HCT116 (cell line): Measurements from ENCODE around the gene CAPN13. TPM values are rescaled to one million over a fixed set of nuclear protein-coding genes. Genes with fewer than 3 reads are reported as not detected.

Experiments
- ATAC-seq: fragments of 200-7000 bp; cut with Tn5 transposase; 2 replicates; pipeline ENCODE4 v1.9.1; 2020; ENCODE audit warnings: mild to moderate bottlenecking, moderate library complexity
- BruUV-seq: library from RNA; stranded (reverse); fragments of 400-500 nt; replicated peaks from 2 replicates; lab custom pipeline; 2021; lab: Mats Ljungman, UMichigan
- CTCF ChIA-PET: fragments of 300-600 bp; sonication (Branson Sonifier 250); formaldehyde crosslinking; loops from one replicate; lab custom pipeline; 2021; ENCODE audit warnings: antibody characterized with exemption; lab: Charles Lee
- POLR2A ChIA-PET: fragments of 300-600, 350-600 bp; sonication (Branson Sonifier 250); formaldehyde crosslinking; loops from one replicate; lab custom pipeline; 2021; ENCODE audit warnings: antibody characterized with exemption; lab: Charles Lee
- RAD21 ChIA-PET, 2 experiments: fragments of 300-600 bp; sonication (Branson Sonifier 250); formaldehyde crosslinking; loops; one replicate each; lab custom pipeline; 2023; ENCODE audit warnings: low total read pairs in 2 of 2; ENCODE audit not compliant: uncharacterized antibody in 2 of 2, unreplicated experiment in 2 of 2, low non-redundant PET in 1 of 2; lab: Charles Lee
- DNase-seq: peaks from one replicate; pipeline ENCODE4 v3.0.0-alpha.2; 2010; ENCODE audit warnings: low read depth, low spot score
- H2AFZ ChIP-seq: fragments of 200-600 bp; shearing (Covaris generic), sonication (generic); 2 replicates; pipeline ENCODE4 v1.6.1; 2017; ENCODE audit warnings: low read depth, mixed run types, mixed read lengths, antibody characterized with exemption, low read length; ENCODE audit not compliant: poor library complexity, severe bottlenecking
- H3K27ac ChIP-seq: 2 replicates; pipeline ENCODE4 v1.5.1; 2012; ENCODE audit warnings: low read depth, low read length
- H3K27me3 ChIP-seq: fragments of 200-600 bp; sonication (generic); 2 replicates; pipeline ENCODE4 v1.6.1; 2016; ENCODE audit warnings: mixed run types, low read length, mixed read lengths; ENCODE audit not compliant: insufficient read depth
- H3K36me3 ChIP-seq, 2 experiments: fragments of 200-500 bp in 1 of 2; fragments of 200-600 bp in 1 of 2; sonication (Bioruptor generic) in 1 of 2; sonication (generic) in 1 of 2; 2 replicates each; pipeline versions ENCODE4 v1.5.1 to v1.6.1; 2014 to 2016; ENCODE audit warnings: low read length in 2 of 2, inconsistent platforms in 1 of 2, mixed read lengths in 1 of 2, mixed run types in 1 of 2; ENCODE audit not compliant: insufficient read depth in 2 of 2, control insufficient read depth in 1 of 2
- H3K4me1 ChIP-seq, 2 experiments: fragments of 200-600 bp in 1 of 2; sonication (generic) in 1 of 2; 2 replicates each; pipeline versions ENCODE4 v1.5.1 to v1.6.1; 2012 to 2017; ENCODE audit warnings: low read length in 2 of 2, inconsistent platforms in 1 of 2, mild to moderate bottlenecking in 1 of 2, mixed read lengths in 1 of 2, mixed run types in 1 of 2, moderate library complexity in 1 of 2; ENCODE audit not compliant: insufficient read depth in 2 of 2, control insufficient read depth in 1 of 2
- H3K4me2 ChIP-seq: fragments of 200-600 bp; sonication (generic); 2 replicates; pipeline ENCODE4 v1.6.1; 2017; ENCODE audit warnings: mixed run types, low read length, mixed read lengths
- H3K4me3 ChIP-seq, 2 experiments: fragments of 200-600 bp in 1 of 2; sonication (generic) in 1 of 2; replicated peaks in 1 of 2; 2 replicates each; pipeline ENCODE4 v1.5.1; 2011 to 2016; ENCODE audit warnings: low read length in 2 of 2, control low read depth in 1 of 2, low read depth in 1 of 2, mild to moderate bottlenecking in 1 of 2, mixed read lengths in 1 of 2, mixed run types in 1 of 2
- H3K79me2 ChIP-seq: fragments of 200-600 bp; sonication (generic); 2 replicates; pipeline ENCODE4 v1.6.1; 2017; ENCODE audit warnings: mild to moderate bottlenecking, mixed run types, low read length, moderate library complexity, mixed read lengths; ENCODE audit not compliant: insufficient read depth
- H3K9ac ChIP-seq: fragments of 200-600 bp; sonication (generic); 2 replicates; pipeline ENCODE4 v1.6.1; 2016; ENCODE audit warnings: low read length, mixed read lengths
- H3K9me2 ChIP-seq: fragments of 200-600 bp; sonication (generic), shearing (Covaris generic); 2 replicates; pipeline ENCODE4 v1.6.1; 2017; ENCODE audit warnings: mixed run types, mild to moderate bottlenecking, moderate library complexity; ENCODE audit not compliant: insufficient read depth
- H3K9me3 ChIP-seq, 2 experiments: fragments of 200-500 bp in 1 of 2; fragments of 200-600 bp in 1 of 2; sonication (Bioruptor generic) in 1 of 2; sonication (generic) in 1 of 2; 2 replicates each; pipeline ENCODE4 v1.6.1; 2014 to 2017; ENCODE audit warnings: low read length in 2 of 2, mixed read lengths in 2 of 2, inconsistent platforms in 1 of 2, low read depth in 1 of 2, mild to moderate bottlenecking in 1 of 2, mixed run types in 1 of 2, moderate library complexity in 1 of 2; ENCODE audit not compliant: control insufficient read depth in 1 of 2, insufficient read depth in 1 of 2
- H4K20me1 ChIP-seq: fragments of 200-600 bp; sonication (generic), shearing (Covaris generic); 2 replicates; pipeline ENCODE4 v1.6.1; 2017; ENCODE audit warnings: mixed run types, mild to moderate bottlenecking, moderate library complexity; ENCODE audit not compliant: insufficient read depth
- ELF1 ChIP-seq: IDR thresholded peaks from 2 replicates; pipeline ENCODE4 v1.6.1; 2012; ENCODE audit warnings: low read depth, borderline replicate concordance
- POLR2A ChIP-seq: IDR thresholded peaks from 2 replicates; pipeline ENCODE4 v1.7.0; 2011; ENCODE audit warnings: borderline replicate concordance; ENCODE audit not compliant: insufficient read depth, insufficient read length; ENCODE audit errors: extremely low read depth
- RAD21 ChIP-seq: IDR thresholded peaks from 2 replicates; pipeline ENCODE4 v1.6.1; 2012; ENCODE audit warnings: low read depth, mild to moderate bottlenecking
- SRF ChIP-seq: IDR thresholded peaks from 2 replicates; pipeline ENCODE4 v1.6.1; 2012; ENCODE audit warnings: low read depth
- YY1 ChIP-seq: IDR thresholded peaks from 2 replicates; pipeline ENCODE4 v1.6.1; 2011; ENCODE audit warnings: low read length, low read depth, moderate library complexity, mild to moderate bottlenecking; ENCODE audit not compliant: insufficient replicate concordance; ENCODE audit errors: extremely low read depth
- intact Hi-C: fragments of 100-400 bp; cut with micrococcal nuclease; formaldehyde crosslinking; loops from 2 replicates; pipeline ENCODE4 v1.10.0; 2022
- total RNA-seq: library from RNA; stranded (reverse); gene quantifications from one replicate; pipeline ENCODE4 v1.2.1, GENCODE V29; 2021; ENCODE audit not compliant: unreplicated experiment
- TF ChIP-seq, protein P1 (sequence below), 3 experiments: fragments of 200-600 bp in 1 of 3; sonication (generic) in 1 of 3; IDR thresholded peaks in 2 of 3; conservative IDR thresholded peaks in 1 of 3; 2 replicates each; pipeline ENCODE4 v1.5.1; 2012 to 2017; ENCODE audit warnings: low read depth in 2 of 3, low read length in 2 of 3, antibody characterized with exemption in 1 of 3, borderline replicate concordance in 1 of 3, control low read depth in 1 of 3, mild to moderate bottlenecking in 1 of 3, mixed read lengths in 1 of 3, mixed run types in 1 of 3, moderate library complexity in 1 of 3; ENCODE audit not compliant: insufficient read depth in 1 of 3

Gene CAPN13
- total RNA-seq, 1 experiment from 2014 or later: 0.25 TPM

DNA sequence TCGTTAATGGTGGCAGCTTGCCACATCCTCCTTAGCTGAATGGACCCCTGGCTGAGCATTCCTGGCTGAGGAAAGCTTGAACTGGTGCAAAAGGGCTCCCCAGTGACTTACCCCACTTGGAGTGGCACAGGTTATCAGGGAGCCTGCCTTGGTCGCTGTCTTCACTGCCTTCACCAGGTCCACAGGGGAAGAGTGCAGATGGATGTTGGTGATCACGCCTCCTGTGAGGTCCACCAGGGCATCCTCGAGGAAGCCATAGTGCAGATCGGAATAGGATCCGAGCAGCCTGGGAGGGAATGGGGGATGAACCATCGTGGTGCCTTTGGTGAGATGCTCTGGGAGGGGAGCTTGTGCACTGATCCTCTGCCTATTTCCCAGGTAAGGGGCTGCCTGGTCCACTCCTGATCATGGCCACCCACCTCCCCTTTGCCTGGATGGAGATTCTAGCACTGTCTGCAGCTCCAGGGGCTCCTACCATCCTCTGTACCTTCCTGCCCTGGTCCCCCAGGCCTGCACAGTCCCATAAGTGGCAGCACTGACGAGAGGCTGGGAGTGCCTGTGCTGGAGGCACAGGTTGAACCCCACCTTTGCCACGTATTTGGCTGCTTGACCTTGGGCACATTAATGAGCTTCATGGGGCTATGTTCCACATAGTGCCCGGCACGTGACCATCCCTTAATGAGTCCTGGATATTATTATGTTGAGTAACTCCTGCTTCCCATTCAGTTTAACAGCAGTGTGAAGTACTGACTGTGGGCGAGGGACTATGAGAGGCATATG, 43.0 kb downstream of the CAPN13 start:
- CTCF ChIA-PET: no interaction called here

More for the DNA sequence above, 43.0 kb downstream of the CAPN13 start:
- BruUV-seq: no TSS peak
- Histone ChIP-seq H4K20me1 (no peaks in the 10 kb centered on the region), H3K4me2 (no peak overlapping the region), H3K27ac (no peak overlapping the region), H2AFZ (no peak overlapping the region), H3K36me3 (no peaks in the 10 kb centered on the region), H3K4me1 (no peaks in the 10 kb centered on the region), H3K27me3 (peaks cover 63% of the 10 kb centered on the region), H3K79me2 (no peaks in the 10 kb centered on the region), H3K9me3 (no peaks in the 10 kb centered on the region)
- intact Hi-C loops: no loop called here
- no peak for ATAC-seq
- DNase-seq: no peak
- RAD21 ChIA-PET: no interaction called here
- POLR2A ChIA-PET: no interaction called here
- TF ChIP-seq YY1 (no peak), ELF1 (no peak), SRF (no peak), RAD21 (no peak), POLR2A (no peak)
- TF ChIP-seq, protein P1, sequence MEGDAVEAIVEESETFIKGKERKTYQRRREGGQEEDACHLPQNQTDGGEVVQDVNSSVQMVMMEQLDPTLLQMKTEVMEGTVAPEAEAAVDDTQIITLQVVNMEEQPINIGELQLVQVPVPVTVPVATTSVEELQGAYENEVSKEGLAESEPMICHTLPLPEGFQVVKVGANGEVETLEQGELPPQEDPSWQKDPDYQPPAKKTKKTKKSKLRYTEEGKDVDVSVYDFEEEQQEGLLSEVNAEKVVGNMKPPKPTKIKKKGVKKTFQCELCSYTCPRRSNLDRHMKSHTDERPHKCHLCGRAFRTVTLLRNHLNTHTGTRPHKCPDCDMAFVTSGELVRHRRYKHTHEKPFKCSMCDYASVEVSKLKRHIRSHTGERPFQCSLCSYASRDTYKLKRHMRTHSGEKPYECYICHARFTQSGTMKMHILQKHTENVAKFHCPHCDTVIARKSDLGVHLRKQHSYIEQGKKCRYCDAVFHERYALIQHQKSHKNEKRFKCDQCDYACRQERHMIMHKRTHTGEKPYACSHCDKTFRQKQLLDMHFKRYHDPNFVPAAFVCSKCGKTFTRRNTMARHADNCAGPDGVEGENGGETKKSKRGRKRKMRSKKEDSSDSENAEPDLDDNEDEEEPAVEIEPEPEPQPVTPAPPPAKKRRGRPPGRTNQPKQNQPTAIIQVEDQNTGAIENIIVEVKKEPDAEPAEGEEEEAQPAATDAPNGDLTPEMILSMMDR (IDR thresholded peaks at IDR 0.05 in 2 of 3, conservative IDR thresholded peaks at IDR 0.05 in 1 of 3; ENCODE audit: borderline replicate concordance in 1 of 3, insufficient read depth in 1 of 3, low read depth in 2 of 3, low read length in 2 of 3): no peak
- TF ChIP-seq, all 23 proteins: peak for 0
- Histone ChIP-seq H3K9me2 (no peaks in the 10 kb centered on the region), H3K9ac (no peak overlapping the region), H3K4me3 (no peak overlapping the region)
